H1 (cell line): ENCODE measurements around the gene BCKDHA. TPM values are rescaled to one million over a fixed set of nuclear protein-coding genes. Genes with fewer than 3 reads are reported as not detected.

ENCODE experiments used
- CTCF ChIA-PET: fragments of 300-600 bp; sonication (Branson Sonifier 250); formaldehyde crosslinking; loops from one replicate; lab custom pipeline; 2021; ENCODE audit not compliant: partially characterized antibody; lab: Charles Lee
- POLR2A ChIA-PET: fragments of 300-600 bp; sonication (Branson Sonifier 250); formaldehyde crosslinking; loops from one replicate; lab custom pipeline; 2021; ENCODE audit warnings: inconsistent platforms; ENCODE audit not compliant: partially characterized antibody; lab: Charles Lee
- DNase-seq, 2 experiments: peaks; one replicate each; pipeline versions ENCODE4 v3.0.0 to v3.0.0-alpha.2; 2010 to 2022; ENCODE audit warnings: low spot score in 2 of 2, low read depth in 1 of 2, mixed read lengths in 1 of 2
- FAIRE-seq: peaks from 2 replicates; lab custom pipeline; 2011; peaks lifted over from hg19 to GRCh38; lab: Jason Lieb, UNC
- H2AFZ ChIP-seq: 2 replicates; pipeline ENCODE4 v1.8.1; 2012; ENCODE audit warnings: low read length, inconsistent platforms
- H2AK5ac ChIP-seq: 2 replicates; pipeline ENCODE4 v1.6.1; 2013; ENCODE audit warnings: low read depth, low read length
- H2BK120ac ChIP-seq: replicated peaks from 2 replicates; pipeline ENCODE3; 2013; ENCODE audit warnings: low read depth, low read length, inconsistent platforms
- H2BK12ac ChIP-seq: 2 replicates; pipeline ENCODE4 v1.6.1; 2013; ENCODE audit warnings: low read depth, low read length
- H2BK15ac ChIP-seq: 2 replicates; pipeline ENCODE4 v1.6.1; 2013; ENCODE audit warnings: low read length
- H2BK20ac ChIP-seq: 2 replicates; pipeline ENCODE4 v1.6.1; 2013; ENCODE audit warnings: low read length
- H2BK5ac ChIP-seq: 2 replicates; pipeline ENCODE4 v1.6.1; 2013; ENCODE audit warnings: low read depth, low read length
- H3K14ac ChIP-seq: 2 replicates; pipeline ENCODE4 v1.6.1; 2013; ENCODE audit warnings: inconsistent platforms; ENCODE audit not compliant: insufficient read length
- H3K18ac ChIP-seq: 2 replicates; pipeline ENCODE4 v1.6.1; 2013; ENCODE audit warnings: low read length; ENCODE audit errors: extremely low read depth
- H3K23ac ChIP-seq: 2 replicates; pipeline ENCODE4 v1.6.1; 2013; ENCODE audit warnings: inconsistent platforms; ENCODE audit not compliant: insufficient read length
- H3K23me2 ChIP-seq: 2 replicates; pipeline ENCODE4 v1.6.1; 2013; ENCODE audit warnings: low read depth, low read length
- H3K27ac ChIP-seq: 2 replicates; pipeline ENCODE4 v1.6.1; 2011; ENCODE audit warnings: low read depth, low read length, inconsistent platforms
- H3K27me3 ChIP-seq, 4 experiments: replicated peaks in 1 of 4; 1 replicate in 1 of 4; 2 replicates in 3 of 4; pipeline versions ENCODE4 v1.6.1 to v1.8.1; 2011 to 2013; ENCODE audit warnings: low read length in 3 of 4, mild to moderate bottlenecking in 3 of 4, inconsistent platforms in 2 of 4, mixed read lengths in 2 of 4, moderate library complexity in 1 of 4; ENCODE audit not compliant: control insufficient read depth in 3 of 4, insufficient read depth in 3 of 4; ENCODE audit errors: extremely low read depth in 1 of 4
- H3K36me3 ChIP-seq, 4 experiments: 2 replicates each; pipeline versions ENCODE4 v1.6.1 to v1.8.1; 2011 to 2013; ENCODE audit warnings: mild to moderate bottlenecking in 4 of 4, low read length in 3 of 4, moderate library complexity in 2 of 4, control low read depth in 1 of 4, inconsistent platforms in 1 of 4; ENCODE audit not compliant: insufficient read depth in 4 of 4, control insufficient read depth in 2 of 4
- H3K4ac ChIP-seq: replicated peaks from 2 replicates; pipeline ENCODE3; 2013; ENCODE audit warnings: low read length, low read depth, mixed read lengths, inconsistent platforms; ENCODE audit not compliant: insufficient read length
- H3K4me1 ChIP-seq, 4 experiments: replicated peaks in 1 of 4; 1 replicate in 1 of 4; 2 replicates in 3 of 4; pipeline versions ENCODE4 v1.6.1 to v1.8.1; 2011 to 2013; ENCODE audit warnings: low read length in 3 of 4, inconsistent platforms in 2 of 4, mixed read lengths in 1 of 4; ENCODE audit not compliant: insufficient read depth in 4 of 4, control insufficient read depth in 3 of 4
- H3K4me2 ChIP-seq, 2 experiments: 2 replicates each; pipeline versions ENCODE4 v1.6.1 to v1.8.1; 2011 to 2013; ENCODE audit warnings: low read depth in 2 of 2, low read length in 2 of 2, control low read depth in 1 of 2, inconsistent platforms in 1 of 2, mild to moderate bottlenecking in 1 of 2; ENCODE audit not compliant: insufficient read depth in 1 of 2
- H3K4me3 ChIP-seq, 4 experiments: fragments of 200-600, 300-600 bp in 1 of 4; sonication (generic), shearing (Covaris generic), sonication (Bioruptor Twin) in 1 of 4; 2 replicates each; pipeline versions ENCODE4 v1.5.1 to v1.8.1; 2011 to 2016; ENCODE audit warnings: low read length in 4 of 4, low read depth in 3 of 4, control low read depth in 2 of 4, inconsistent platforms in 2 of 4, mild to moderate bottlenecking in 2 of 4, mixed read lengths in 1 of 4, moderate library complexity in 1 of 4; ENCODE audit not compliant: insufficient read depth in 2 of 4; ENCODE audit errors: extremely low read depth in 1 of 4
- H3K56ac ChIP-seq: replicated peaks from 2 replicates; pipeline ENCODE3; 2013; ENCODE audit warnings: low read depth, mild to moderate bottlenecking, mixed read lengths, low read length, inconsistent platforms; ENCODE audit not compliant: insufficient read length
- H3K79me1 ChIP-seq: 2 replicates; pipeline ENCODE4 v1.6.1; 2013; ENCODE audit warnings: low read depth, low read length, control low read depth
- H3K79me2 ChIP-seq, 2 experiments: 2 replicates each; pipeline versions ENCODE4 v1.6.1 to v1.8.1; 2012 to 2013; ENCODE audit warnings: low read length in 2 of 2, mild to moderate bottlenecking in 2 of 2, inconsistent platforms in 1 of 2; ENCODE audit not compliant: insufficient read depth in 2 of 2, control insufficient read depth in 1 of 2
- H3K9ac ChIP-seq, 4 experiments: replicated peaks in 1 of 4; 1 replicate in 1 of 4; 2 replicates in 3 of 4; pipeline versions ENCODE4 v1.6.1 to v1.8.1; 2011 to 2013; ENCODE audit warnings: low read depth in 3 of 4, low read length in 3 of 4, control low read depth in 2 of 4, mild to moderate bottlenecking in 2 of 4, moderate library complexity in 2 of 4, inconsistent platforms in 1 of 4; ENCODE audit errors: extremely low read depth in 1 of 4
- H3K9me3 ChIP-seq, 2 experiments: 2 replicates each; pipeline versions ENCODE4 v1.6.1 to v1.8.1; 2012 to 2013; ENCODE audit warnings: mild to moderate bottlenecking in 2 of 2, moderate library complexity in 2 of 2, control low read depth in 1 of 2, inconsistent platforms in 1 of 2, low read depth in 1 of 2, low read length in 1 of 2, mixed read lengths in 1 of 2; ENCODE audit not compliant: insufficient read depth in 2 of 2
- H4K20me1 ChIP-seq, 2 experiments: replicated peaks in 1 of 2; 2 replicates each; pipeline versions ENCODE3 to v1.8.1; 2011 to 2013; ENCODE audit warnings: inconsistent platforms in 2 of 2, low read length in 2 of 2, mild to moderate bottlenecking in 1 of 2; ENCODE audit not compliant: insufficient read depth in 2 of 2, control insufficient read depth in 1 of 2
- H4K5ac ChIP-seq: 2 replicates; pipeline ENCODE4 v1.6.1; 2013; ENCODE audit warnings: low read length, low read depth, mixed read lengths, inconsistent platforms; ENCODE audit not compliant: insufficient read length
- H4K8ac ChIP-seq: 2 replicates; pipeline ENCODE4 v1.8.0; 2013; ENCODE audit warnings: mild to moderate bottlenecking, moderate library complexity, low read length, inconsistent platforms; ENCODE audit not compliant: insufficient read depth; ENCODE audit errors: extremely low read depth
- H4K91ac ChIP-seq: replicated peaks from 2 replicates; pipeline ENCODE3; 2013; ENCODE audit warnings: low read length, mixed read lengths, inconsistent platforms; ENCODE audit not compliant: insufficient read length
- CBX8 ChIP-seq: fragments of 300-800, 300-1000 bp; sonication (generic); IDR thresholded peaks from 2 replicates; pipeline ENCODE4 v1.7.1; 2016; ENCODE audit warnings: low read depth, low read length, borderline replicate concordance
- CREB1 ChIP-seq: IDR thresholded peaks from 2 replicates; pipeline ENCODE4 v1.6.1; 2012; ENCODE audit warnings: inconsistent platforms
- KDM4A ChIP-seq: IDR thresholded peaks from one replicate; pipeline ENCODE4 v1.7.1; 2012; ENCODE audit warnings: low read depth, mild to moderate bottlenecking, moderate library complexity, low read length, inconsistent platforms; ENCODE audit not compliant: severe bottlenecking
- KDM5A ChIP-seq: fragments of 200-600 bp; IDR thresholded peaks from 2 replicates; pipeline ENCODE4 v1.7.1; 2012; ENCODE audit warnings: mild to moderate bottlenecking, low read length, inconsistent platforms, mixed read lengths
- RAD21 ChIP-seq, 2 experiments: IDR thresholded peaks in 1 of 2; conservative IDR thresholded peaks in 1 of 2; 2 replicates each; pipeline ENCODE4 v1.6.1; 2011; ENCODE audit warnings: low read depth in 2 of 2, low read length in 2 of 2, improper control_type of control experiment in 1 of 2, inconsistent platforms in 1 of 2, mild to moderate bottlenecking in 1 of 2, moderate library complexity in 1 of 2
- RFX5 ChIP-seq: IDR thresholded peaks from 2 replicates; pipeline ENCODE4 v1.6.1; 2011; ENCODE audit warnings: low read depth, low read length, improper control_type of control experiment, borderline replicate concordance
- RNF2 ChIP-seq: fragments of 200-900, 300-1000 bp; sonication (generic); IDR thresholded peaks from 2 replicates; pipeline ENCODE4 v1.7.1; 2016; ENCODE audit warnings: borderline replicate concordance, low read depth, mild to moderate bottlenecking, antibody characterized with exemption, low read length; ENCODE audit not compliant: poor library complexity, severe bottlenecking; ENCODE audit errors: missing control alignments
- whole genome bisulfite sequencing, 2 experiments: shearing (Covaris generic) in 1 of 2; methylation state at CpG; one replicate each; pipeline versions ENCODE4 v1.1.6 to v1.1.7; 2013 to 2015; ENCODE audit warnings: low lambda C conversion rate in 2 of 2, mixed read lengths in 2 of 2, inconsistent platforms in 1 of 2, low coverage in 1 of 2, missing lambda C conversion rate in 1 of 2; ENCODE audit not compliant: insufficient replicate concordance in 2 of 2, insufficient coverage in 1 of 2, insufficient read length in 1 of 2; ENCODE audit errors: extremely low coverage in 1 of 2, missing lambda C conversion rate in 1 of 2; 5-methylcytosine and 5-hydroxymethylcytosine counted together
- polyA plus RNA-seq, 7 experiments: library from polyadenylated mRNA; depleted of rRNA in 3 of 7; stranded (reverse) in 5 of 7; unstranded in 2 of 7; fragments of >200 nt in 5 of 7; fragments of 200-250 nt in 2 of 7; gene quantifications; 1 replicate in 5 of 7; 2 replicates in 1 of 7; 4 replicates in 1 of 7; pipeline versions ENCODE4 v1.2.1 to v1.2.3, GENCODE V29; 2011 to 2013; ENCODE audit warnings: missing spikeins in 2 of 7, mixed read lengths in 2 of 7
- total RNA-seq: library from RNA; stranded (reverse); fragmentation: NEBNext Ultra II Directional; extraction: Animal tissue kit (Norgen Biotek cat#: 25700); gene quantifications from 2 replicates; pipeline ENCODE4 v1.2.1, GENCODE V29; 2021
- TF ChIP-seq, protein P1 (sequence below): IDR thresholded peaks from 2 replicates; pipeline ENCODE4 v1.6.1; 2011; ENCODE audit warnings: low read length, improper control_type of control experiment
- TF ChIP-seq, protein P2 (sequence below): IDR thresholded peaks from 2 replicates; pipeline ENCODE4 v1.6.1; 2012; ENCODE audit warnings: inconsistent platforms

The BCKDHA gene
- total and polyA plus RNA-seq, 2 of the 8 experiments (the other 6 are each of a cell fraction or from before 2014, with no cell fraction given), result 14.2 to 69.6 TPM

DNA sequence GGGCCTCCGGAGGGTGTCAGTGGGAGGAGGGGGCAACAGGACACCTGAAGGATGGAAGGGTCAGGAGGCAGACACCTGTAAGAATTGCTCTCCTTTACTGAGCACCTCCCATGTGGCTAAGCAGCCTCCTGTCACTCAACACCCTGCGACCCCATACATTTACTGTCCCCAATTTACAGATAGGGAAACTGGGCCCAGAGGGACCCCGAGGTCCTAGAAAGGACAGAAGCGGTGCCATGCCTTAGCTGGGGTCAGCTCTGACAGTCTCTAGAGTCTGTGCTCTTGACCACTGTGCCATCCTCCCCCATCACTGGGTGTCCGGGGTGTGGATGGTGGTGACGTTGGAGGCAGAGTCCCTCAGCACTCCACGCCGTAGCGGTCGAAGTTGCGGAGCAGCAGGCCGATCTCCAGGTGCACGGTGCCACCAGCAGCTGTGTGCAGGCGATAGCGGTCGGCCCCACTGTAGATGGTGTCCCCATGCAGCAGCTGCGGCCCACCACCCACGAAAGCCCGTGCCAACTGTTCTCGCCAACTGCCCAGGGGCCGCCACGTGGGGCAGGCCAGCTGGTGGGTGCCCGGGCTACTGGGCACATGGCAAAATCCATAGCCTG, 43.2 kb upstream of the BCKDHA start:
- no peak overlapping the region for H3K4ac ChIP-seq
- peaks cover 0 to 7% of the 10 kb centered on the region in 2 experiments for H4K20me1 ChIP-seq
- no peaks in the 10 kb centered on the region for H3K79me2 ChIP-seq
- H3K4me2 ChIP-seq, result peak overlapping the region; percentile 13 to 92
- no peak overlapping the region for H3K27ac ChIP-seq
- H3K9me3 ChIP-seq, result no peaks in the 10 kb centered on the region
- no peaks in the 10 kb centered on the region; the same call in 1 of the 2 replicates for H3K79me1 ChIP-seq
- no peak overlapping the region for H4K8ac ChIP-seq
- DNase-seq (no peak), FAIRE-seq (no peak)
- H2BK5ac ChIP-seq, result no peak overlapping the region
- H2BK20ac ChIP-seq, result no peak overlapping the region
- H3K36me3 ChIP-seq, result no peaks in the 10 kb centered on the region
- H2AFZ ChIP-seq, result no peak overlapping the region
- H3K4me3 ChIP-seq, result peak overlapping the region in 3 of 4 experiments; percentile 25 to 75 (median 38); a peak in 5 of 8 replicates
- no peak overlapping the region for H3K14ac ChIP-seq
- no peak overlapping the region; the same call in 1 of the 2 replicates for H3K18ac ChIP-seq
- no peak overlapping the region for H4K91ac ChIP-seq
- 0 out of 2 replicates have a peak overlapping the region, but pooled peaks have one; percentile 20 for H2AK5ac ChIP-seq
- no peak overlapping the region for H2BK120ac ChIP-seq
- H3K27me3 ChIP-seq, result peaks cover 10 to 36% (median 28%) of the 10 kb centered on the region in 4 experiments
- H3K23me2 ChIP-seq, result peaks cover 27% of the 10 kb centered on the region
- 0 out of 2 replicates have a peak overlapping the region, but pooled peaks have one; percentile 12 for H2BK15ac ChIP-seq
- POLR2A ChIA-PET, result interaction anchor here (5.4 kb wide), 1 partner anchor 10 kb away, joined by 29 read pairs; the partner anchor contains the start of gene B9D2
- H3K56ac ChIP-seq, result no peak overlapping the region
- 86% methylated on average over 23 of the region's 23 CpGs; no CpG with 5 or more reads in 1 of the 2 experiments for WGBS, 2 experiments
- H3K9ac ChIP-seq, result no peak overlapping the region
- CTCF ChIA-PET, result interaction anchor here (0.6 to 8.0 kb wide), 8 partner anchors 9 to 136 kb away, joined by 3 to 37 read pairs (median 6); partner anchors contain the start of gene B9D2
- no peak overlapping the region for H4K5ac ChIP-seq
- H3K23ac ChIP-seq, result no peak overlapping the region
- peak overlapping the region; percentile 29; the same call in 1 of the 2 replicates for H2BK12ac ChIP-seq
- peaks cover 0 to 14% (median 4%) of the 10 kb centered on the region in 4 experiments; a peak in 5 of 7 replicates for H3K4me1 ChIP-seq
- TF ChIP-seq RFX5 (no peak), KDM4A (no peak), CBX8 (no peak), CREB1 (no peak), KDM5A (no peak), RAD21 (IDR thresholded peaks at IDR 0.05 in 1 of 2, conservative IDR thresholded peaks at IDR 0.05 in 1 of 2; ENCODE audit: low read depth in 2 of 2, low read length in 2 of 2) (no peak), RNF2 (no peak)
- TF ChIP-seq, protein P1, sequence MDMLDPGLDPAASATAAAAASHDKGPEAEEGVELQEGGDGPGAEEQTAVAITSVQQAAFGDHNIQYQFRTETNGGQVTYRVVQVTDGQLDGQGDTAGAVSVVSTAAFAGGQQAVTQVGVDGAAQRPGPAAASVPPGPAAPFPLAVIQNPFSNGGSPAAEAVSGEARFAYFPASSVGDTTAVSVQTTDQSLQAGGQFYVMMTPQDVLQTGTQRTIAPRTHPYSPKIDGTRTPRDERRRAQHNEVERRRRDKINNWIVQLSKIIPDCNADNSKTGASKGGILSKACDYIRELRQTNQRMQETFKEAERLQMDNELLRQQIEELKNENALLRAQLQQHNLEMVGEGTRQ, result no peak
- TF ChIP-seq, protein P2, sequence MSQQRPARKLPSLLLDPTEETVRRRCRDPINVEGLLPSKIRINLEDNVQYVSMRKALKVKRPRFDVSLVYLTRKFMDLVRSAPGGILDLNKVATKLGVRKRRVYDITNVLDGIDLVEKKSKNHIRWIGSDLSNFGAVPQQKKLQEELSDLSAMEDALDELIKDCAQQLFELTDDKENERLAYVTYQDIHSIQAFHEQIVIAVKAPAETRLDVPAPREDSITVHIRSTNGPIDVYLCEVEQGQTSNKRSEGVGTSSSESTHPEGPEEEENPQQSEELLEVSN, result no peak
